NT2/D1 (cell line): Measurements from ENCODE around the gene ECHDC3.

Source experiments
- SUZ12 ChIP-seq: IDR thresholded peaks from 2 replicates; pipeline ENCODE4 v1.6.1; 2011; ENCODE audit not compliant: insufficient read length, insufficient read depth; ENCODE audit errors: extremely low read depth
- ZNF274 ChIP-seq: IDR thresholded peaks from 2 replicates; pipeline ENCODE4 v1.6.1; 2011; ENCODE audit warnings: mild to moderate bottlenecking, low read depth, low read length

GRCh38 chr10:11789956-11790355 is 47.8 kb downstream of the ECHDC3 start:
- no peak for TF ChIP-seq ZNF274
- TF ChIP-seq SUZ12: no peak
